Measurements from ENCODE around the gene CPEB2.

The CPEB2 gene

GRCh38 chr4:15060213-15060612, 57.9 kb downstream of the CPEB2 start:
- DNase-seq (ENCODE audit: low read depth) = no peak
- no peak for TF ChIP-seq CTCF (IDR thresholded peaks at IDR 0.05; ENCODE audit: control insufficient read depth, insufficient read depth, low read depth, low read length, missing control alignments)
- H3K4me3 ChIP-seq (ENCODE audit: control insufficient read depth, low read depth, low read length) = no peak overlapping the region

GRCh38 chr4:15063341-15063740, 61.1 kb downstream of the CPEB2 start:
- no peak for DNase-seq (ENCODE audit: low read depth)
- no peak for TF ChIP-seq CTCF (IDR thresholded peaks at IDR 0.05; ENCODE audit: control insufficient read depth, insufficient read depth, low read depth, low read length, missing control alignments)
- H3K4me3 ChIP-seq (ENCODE audit: control insufficient read depth, low read depth, low read length) = no peak overlapping the region

GRCh38 chr4:15065516-15065915, 63.2 kb downstream of the CPEB2 start:
- DNase-seq (ENCODE audit: low read depth) = no peak
- H3K4me3 ChIP-seq (ENCODE audit: control insufficient read depth, low read depth, low read length) = no peak overlapping the region
- TF ChIP-seq CTCF (IDR thresholded peaks at IDR 0.05; ENCODE audit: control insufficient read depth, insufficient read depth, low read depth, low read length, missing control alignments) = no peak

GRCh38 chr4:15066140-15066539, 63.9 kb downstream of the CPEB2 start:
- DNase-seq (ENCODE audit: low read depth) = no peak
- no peak overlapping the region for H3K4me3 ChIP-seq (ENCODE audit: control insufficient read depth, low read depth, low read length)
- no peak for TF ChIP-seq CTCF (IDR thresholded peaks at IDR 0.05; ENCODE audit: control insufficient read depth, insufficient read depth, low read depth, low read length, missing control alignments)

- DNase-seq (ENCODE audit: low read depth) = no peak
Observed at GRCh38 chr4:15068298-15068697, 66.0 kb downstream of the CPEB2 start.

GRCh38 chr4:15075875-15076274, 73.6 kb downstream of the CPEB2 start:
- no peak for TF ChIP-seq CTCF (IDR thresholded peaks at IDR 0.05; ENCODE audit: control insufficient read depth, insufficient read depth, low read depth, low read length, missing control alignments)
- DNase-seq (ENCODE audit: low read depth) = no peak
- H3K4me3 ChIP-seq (ENCODE audit: control insufficient read depth, low read depth, low read length) = no peak overlapping the region

More at GRCh38 chr4:15068298-15068697, 66.0 kb downstream of the CPEB2 start:
- H3K4me3 ChIP-seq (ENCODE audit: control insufficient read depth, low read depth, low read length) = no peak overlapping the region
- no peak for TF ChIP-seq CTCF (IDR thresholded peaks at IDR 0.05; ENCODE audit: control insufficient read depth, insufficient read depth, low read depth, low read length, missing control alignments)

- DNase-seq (ENCODE audit: low read depth) = peak; percentile 20
- TF ChIP-seq CTCF (IDR thresholded peaks at IDR 0.05; ENCODE audit: control insufficient read depth, insufficient read depth, low read depth, low read length, missing control alignments) = no peak
- no peak overlapping the region for H3K4me3 ChIP-seq (ENCODE audit: control insufficient read depth, low read depth, low read length)
Observed at GRCh38 chr4:15077969-15078368, 75.7 kb downstream of the CPEB2 start.

Measured in AG09309 (cell line).